ENCODE data around the gene LRFN4. TPM values are rescaled to one million over a fixed set of nuclear protein-coding genes. Genes with fewer than 3 reads are reported as not detected.

Gene LRFN4
- total and polyA plus RNA-seq, 2 of the 13 experiments (the other 11 are each of a cell fraction or from before 2014, with no cell fraction given), result 1.3 to 6.8 TPM

DNA sequence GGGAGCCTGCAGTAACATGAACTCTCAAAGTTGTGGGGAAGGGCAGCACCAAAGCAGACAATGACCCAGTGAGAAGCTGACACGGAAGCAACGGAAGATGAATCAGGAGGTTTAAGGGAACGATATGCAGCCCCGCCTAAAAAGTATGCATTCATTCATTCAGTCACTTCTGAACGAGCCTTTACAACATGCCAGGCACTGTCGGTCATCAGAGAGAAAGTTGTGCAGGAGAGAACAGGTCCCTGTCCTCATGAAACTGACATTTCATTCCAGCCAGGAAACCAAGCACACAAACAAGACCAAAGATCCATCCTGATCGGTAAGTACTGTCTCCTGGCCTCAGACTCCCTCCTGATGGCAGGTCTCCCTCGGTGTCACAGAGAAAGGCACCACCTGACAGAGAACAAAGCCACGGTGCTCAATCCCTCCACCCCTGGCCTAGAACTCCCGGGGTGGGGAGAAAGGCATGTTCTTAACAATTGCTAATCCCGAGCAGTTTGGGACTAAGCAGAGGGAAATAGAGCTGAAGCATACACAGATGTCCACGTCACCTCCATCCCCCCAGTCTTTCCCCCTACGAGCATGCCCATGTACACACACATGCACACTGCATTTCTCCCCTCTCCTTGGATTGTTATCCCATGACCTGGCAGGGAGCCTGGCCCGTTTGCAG lies 49.3 kb downstream of the LRFN4 start (continued):
- no peak; the same call in 1 of the 2 replicates for TF ChIP-seq MYPOP (CRISPR knock-in tag; IDR thresholded peaks at IDR 0.05)
- TF ChIP-seq ZNF768 (CRISPR knock-in tag; IDR thresholded peaks at IDR 0.05), result no peak
- TF ChIP-seq ZNF33B (CRISPR knock-in tag; IDR thresholded peaks at IDR 0.05), result no peak
- TF ChIP-seq KMT2B (CRISPR knock-in tag; IDR thresholded peaks at IDR 0.05), result no peak
- TF ChIP-seq ZNF75D (CRISPR knock-in tag; IDR thresholded peaks at IDR 0.05; ENCODE audit: borderline replicate concordance), result no peak
- TF ChIP-seq ELF3 (CRISPR knock-in tag; IDR thresholded peaks at IDR 0.05), result peak; percentile 58
- TF ChIP-seq NFE2L1 (CRISPR knock-in tag; IDR thresholded peaks at IDR 0.05; ENCODE audit: borderline replicate concordance), result no peak
- no peak for TF ChIP-seq ZNF773 (CRISPR knock-in tag; IDR thresholded peaks at IDR 0.05; ENCODE audit: borderline replicate concordance)
- TF ChIP-seq, protein P1, sequence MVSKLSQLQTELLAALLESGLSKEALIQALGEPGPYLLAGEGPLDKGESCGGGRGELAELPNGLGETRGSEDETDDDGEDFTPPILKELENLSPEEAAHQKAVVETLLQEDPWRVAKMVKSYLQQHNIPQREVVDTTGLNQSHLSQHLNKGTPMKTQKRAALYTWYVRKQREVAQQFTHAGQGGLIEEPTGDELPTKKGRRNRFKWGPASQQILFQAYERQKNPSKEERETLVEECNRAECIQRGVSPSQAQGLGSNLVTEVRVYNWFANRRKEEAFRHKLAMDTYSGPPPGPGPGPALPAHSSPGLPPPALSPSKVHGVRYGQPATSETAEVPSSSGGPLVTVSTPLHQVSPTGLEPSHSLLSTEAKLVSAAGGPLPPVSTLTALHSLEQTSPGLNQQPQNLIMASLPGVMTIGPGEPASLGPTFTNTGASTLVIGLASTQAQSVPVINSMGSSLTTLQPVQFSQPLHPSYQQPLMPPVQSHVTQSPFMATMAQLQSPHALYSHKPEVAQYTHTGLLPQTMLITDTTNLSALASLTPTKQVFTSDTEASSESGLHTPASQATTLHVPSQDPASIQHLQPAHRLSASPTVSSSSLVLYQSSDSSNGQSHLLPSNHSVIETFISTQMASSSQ (IDR thresholded peaks at IDR 0.05; ENCODE audit: low read depth), result no peak
- TF ChIP-seq, protein P1 (CRISPR knock-in tag; IDR thresholded peaks at IDR 0.05; ENCODE audit: borderline replicate concordance), result peak; percentile 22; the same call in 1 of the 2 replicates
- TF ChIP-seq ZNF496 (CRISPR knock-in tag; IDR thresholded peaks at IDR 0.05; ENCODE audit: insufficient replicate concordance), result no peak
- TF ChIP-seq, protein P2, sequence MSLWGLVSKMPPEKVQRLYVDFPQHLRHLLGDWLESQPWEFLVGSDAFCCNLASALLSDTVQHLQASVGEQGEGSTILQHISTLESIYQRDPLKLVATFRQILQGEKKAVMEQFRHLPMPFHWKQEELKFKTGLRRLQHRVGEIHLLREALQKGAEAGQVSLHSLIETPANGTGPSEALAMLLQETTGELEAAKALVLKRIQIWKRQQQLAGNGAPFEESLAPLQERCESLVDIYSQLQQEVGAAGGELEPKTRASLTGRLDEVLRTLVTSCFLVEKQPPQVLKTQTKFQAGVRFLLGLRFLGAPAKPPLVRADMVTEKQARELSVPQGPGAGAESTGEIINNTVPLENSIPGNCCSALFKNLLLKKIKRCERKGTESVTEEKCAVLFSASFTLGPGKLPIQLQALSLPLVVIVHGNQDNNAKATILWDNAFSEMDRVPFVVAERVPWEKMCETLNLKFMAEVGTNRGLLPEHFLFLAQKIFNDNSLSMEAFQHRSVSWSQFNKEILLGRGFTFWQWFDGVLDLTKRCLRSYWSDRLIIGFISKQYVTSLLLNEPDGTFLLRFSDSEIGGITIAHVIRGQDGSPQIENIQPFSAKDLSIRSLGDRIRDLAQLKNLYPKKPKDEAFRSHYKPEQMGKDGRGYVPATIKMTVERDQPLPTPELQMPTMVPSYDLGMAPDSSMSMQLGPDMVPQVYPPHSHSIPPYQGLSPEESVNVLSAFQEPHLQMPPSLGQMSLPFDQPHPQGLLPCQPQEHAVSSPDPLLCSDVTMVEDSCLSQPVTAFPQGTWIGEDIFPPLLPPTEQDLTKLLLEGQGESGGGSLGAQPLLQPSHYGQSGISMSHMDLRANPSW (CRISPR knock-in tag; IDR thresholded peaks at IDR 0.05; ENCODE audit: borderline replicate concordance), result no peak
- TF ChIP-seq, protein P3, sequence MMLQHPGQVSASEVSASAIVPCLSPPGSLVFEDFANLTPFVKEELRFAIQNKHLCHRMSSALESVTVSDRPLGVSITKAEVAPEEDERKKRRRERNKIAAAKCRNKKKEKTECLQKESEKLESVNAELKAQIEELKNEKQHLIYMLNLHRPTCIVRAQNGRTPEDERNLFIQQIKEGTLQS (CRISPR knock-in tag; IDR thresholded peaks at IDR 0.05), result no peak
- no peak for TF ChIP-seq MEIS1 (CRISPR knock-in tag; IDR thresholded peaks at IDR 0.05; ENCODE audit: borderline replicate concordance)
